PC-9 (cell line): ENCODE results near the gene LYRM2.

Experiments used
- CTCF ChIP-seq: fragments of 200-600 bp; sonication (generic); conservative IDR thresholded peaks from 2 replicates; pipeline ENCODE4 v1.6.1; 2017; ENCODE audit warnings: mixed run types, antibody characterized with exemption, mild to moderate bottlenecking, moderate library complexity
- EZH2 ChIP-seq: fragments of 200-600 bp; sonication (generic); IDR thresholded peaks from 2 replicates; pipeline ENCODE4 v1.8.0; 2017; ENCODE audit warnings: antibody characterized with exemption, low read depth

GRCh38 chr6:89655122-89655521 is 16.6 kb upstream of the LYRM2 start:
- no peak for TF ChIP-seq CTCF
- TF ChIP-seq EZH2 = no peak
